NCI-H510A (cell line): ENCODE data around the gene HHIPL1.
A peak's percentile ranks its signal among the peaks of the same experiment; 100 is the strongest.

Experiments used
- DNase-seq: peaks from one replicate; lab custom pipeline; 2025; lab: John Stamatoyannopoulos, UW

HHIPL1 gene

DNA sequence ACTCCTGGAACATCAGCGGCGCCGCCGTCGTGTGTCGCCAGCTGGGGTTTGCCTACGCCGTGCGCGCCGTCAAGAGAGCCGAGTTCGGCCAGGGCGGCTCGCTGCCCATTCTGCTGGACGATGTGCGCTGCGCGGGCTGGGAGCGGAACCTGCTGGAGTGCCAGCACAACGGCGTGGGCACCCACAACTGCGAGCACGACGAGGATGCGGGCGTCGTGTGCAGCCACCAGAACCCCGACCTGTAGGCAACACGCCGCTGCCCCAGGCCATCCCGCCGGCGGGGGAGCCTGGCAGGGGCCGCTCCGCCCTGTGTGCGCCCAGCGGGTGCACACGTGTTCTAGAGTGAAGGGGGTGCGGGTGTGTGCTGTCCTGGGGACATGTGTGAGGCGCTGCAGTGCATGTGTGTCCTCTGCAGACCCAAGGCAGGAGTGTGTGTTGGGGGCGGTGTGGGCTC is 30.5 kb downstream of the HHIPL1 start:
- DNase-seq, result no peak

DNA sequence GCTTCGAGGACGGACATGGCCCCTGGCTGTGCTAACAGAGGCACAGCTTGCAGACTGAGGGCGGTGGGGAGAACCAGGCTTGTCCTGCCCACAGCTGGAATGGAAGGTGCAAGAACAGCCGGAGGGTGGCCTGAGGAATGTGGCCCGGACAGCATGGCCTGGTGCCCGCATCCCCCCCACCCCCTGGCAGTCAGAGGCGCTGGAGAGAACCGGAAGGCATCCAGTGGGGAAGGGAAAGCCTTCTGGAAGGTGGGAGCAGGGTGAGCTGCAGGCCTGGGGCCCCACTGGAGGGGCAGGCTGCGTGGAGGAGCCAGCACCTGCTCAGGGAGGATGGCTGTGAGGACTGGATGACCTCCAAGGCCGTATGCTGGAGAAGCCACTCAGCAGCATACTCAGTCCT is 31.0 kb downstream of the HHIPL1 start:
- no peak for DNase-seq

DNA sequence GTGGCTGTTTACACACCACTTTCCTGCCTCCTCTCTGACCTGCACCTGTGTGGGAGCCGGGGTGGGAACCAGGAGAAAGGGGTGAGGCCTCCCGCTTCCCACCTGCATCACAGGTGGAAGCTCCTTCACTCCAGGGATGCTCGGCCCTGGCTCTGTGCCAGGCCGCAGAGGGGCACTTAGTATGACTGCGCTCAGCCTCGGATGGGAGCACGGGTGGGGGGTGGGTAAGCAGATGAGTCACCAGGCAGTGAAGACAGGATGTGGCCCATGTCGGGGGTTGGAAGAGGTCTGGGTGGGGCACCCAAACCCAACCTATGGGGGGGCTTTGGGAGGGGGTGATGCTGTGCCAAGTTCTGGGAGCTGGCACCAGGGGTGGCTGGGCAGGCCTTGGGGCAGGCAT is 31.7 kb downstream of the HHIPL1 start:
- DNase-seq, result no peak

DNA sequence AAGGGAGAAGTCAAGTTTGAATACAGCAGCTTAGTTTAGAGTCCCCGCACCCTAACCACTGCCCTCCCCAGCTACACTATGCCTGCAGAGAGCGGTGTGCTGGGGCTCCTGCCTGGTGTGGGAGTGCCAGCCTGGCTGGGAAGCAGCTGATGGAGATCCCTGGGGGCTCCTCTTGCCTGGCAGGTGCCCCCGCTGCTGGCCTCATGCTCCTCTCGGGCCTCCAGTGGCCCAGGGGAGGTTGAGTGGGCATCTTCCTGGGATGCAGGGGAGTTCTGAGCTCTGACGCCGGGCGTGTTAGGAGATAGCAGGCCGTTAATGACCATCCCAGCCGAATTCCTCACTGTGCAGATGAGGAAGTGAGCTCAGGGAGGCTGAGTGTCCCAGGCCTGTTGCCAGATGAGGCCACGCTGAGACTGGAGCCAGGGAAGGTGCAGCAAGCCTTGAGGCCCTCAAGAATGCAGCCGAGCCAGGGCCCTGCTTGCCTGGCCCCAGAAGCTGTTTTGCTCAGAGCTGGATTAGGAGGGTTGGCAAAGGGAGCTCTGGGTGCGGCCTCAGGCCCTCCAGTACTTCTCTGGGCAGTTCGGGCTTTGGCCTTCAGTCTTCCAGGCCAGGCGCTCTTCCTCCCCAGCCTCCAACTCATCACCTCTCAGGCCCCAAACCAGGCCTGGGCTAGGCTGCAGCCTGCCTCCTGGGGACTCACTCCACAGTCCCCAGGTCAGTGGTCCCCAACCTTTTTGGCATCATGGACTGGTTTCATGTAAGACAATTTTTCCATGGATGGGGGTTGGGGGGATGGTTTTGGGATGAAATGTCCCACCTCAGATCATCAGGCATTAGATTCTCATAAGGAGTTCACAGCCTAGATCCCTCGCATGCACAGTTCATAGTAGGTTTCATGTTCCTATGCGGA is 32.6 kb downstream of the HHIPL1 start:
- no peak for DNase-seq

DNA sequence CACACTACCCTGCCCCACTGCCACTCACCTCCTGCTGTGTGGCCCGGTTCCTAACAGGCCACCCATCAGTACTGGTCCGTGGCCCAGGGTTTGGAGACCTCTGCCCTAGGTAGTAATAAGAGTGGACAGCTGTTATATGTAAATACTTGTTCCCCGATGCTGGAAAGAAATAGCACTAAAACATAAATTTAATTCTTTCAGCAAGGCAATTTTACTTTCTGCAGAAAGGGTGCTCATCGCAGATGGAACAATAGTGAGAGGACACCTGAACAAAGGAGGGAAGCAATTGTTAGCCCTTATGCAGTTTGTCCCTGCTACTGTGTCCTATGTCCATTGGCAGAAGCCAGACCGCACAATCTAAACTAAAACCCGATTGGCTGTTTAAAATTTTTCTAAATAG is 33.3 kb downstream of the HHIPL1 start:
- no peak for DNase-seq

DNA sequence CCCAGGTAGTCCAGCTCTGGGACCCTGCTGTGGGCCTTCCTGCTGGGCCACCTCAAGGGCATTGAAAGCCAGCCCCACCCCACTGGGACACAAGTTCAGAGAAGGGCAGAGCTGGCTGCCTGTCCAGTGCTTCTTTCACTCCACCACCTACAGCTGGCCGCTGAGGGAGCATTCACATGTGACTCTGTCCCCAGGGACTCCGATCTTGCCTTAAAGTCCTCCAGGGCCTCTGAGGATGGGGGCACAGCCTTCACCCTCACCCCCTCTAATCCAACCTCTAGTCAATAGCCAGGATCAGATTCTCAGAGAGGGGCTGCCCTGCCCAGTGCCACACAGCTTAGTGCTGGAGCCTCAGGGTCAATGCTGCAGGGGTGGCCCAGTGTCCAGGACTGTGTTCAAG is 34.2 kb downstream of the HHIPL1 start:
- no peak for DNase-seq

DNA sequence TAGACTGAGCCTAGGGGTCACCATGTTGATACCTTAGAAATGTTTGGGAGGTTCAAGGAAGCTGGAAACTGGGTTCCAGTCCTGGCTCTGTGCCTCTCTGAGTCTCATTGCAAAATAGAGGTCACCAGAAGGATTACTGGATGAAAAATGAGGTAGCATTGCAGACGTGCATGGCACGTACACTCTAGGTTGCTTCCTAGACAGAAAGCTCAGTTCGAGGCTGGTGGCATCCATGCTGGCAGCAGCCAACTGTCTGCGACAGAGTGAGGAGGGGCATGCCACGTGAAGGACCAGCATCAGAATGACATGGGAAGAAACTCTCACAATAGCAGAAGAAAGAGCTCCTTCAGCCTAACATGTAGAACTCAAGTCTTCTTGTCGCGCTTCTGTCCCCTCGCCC is 34.6 kb downstream of the HHIPL1 start:
- DNase-seq, result no peak

DNA sequence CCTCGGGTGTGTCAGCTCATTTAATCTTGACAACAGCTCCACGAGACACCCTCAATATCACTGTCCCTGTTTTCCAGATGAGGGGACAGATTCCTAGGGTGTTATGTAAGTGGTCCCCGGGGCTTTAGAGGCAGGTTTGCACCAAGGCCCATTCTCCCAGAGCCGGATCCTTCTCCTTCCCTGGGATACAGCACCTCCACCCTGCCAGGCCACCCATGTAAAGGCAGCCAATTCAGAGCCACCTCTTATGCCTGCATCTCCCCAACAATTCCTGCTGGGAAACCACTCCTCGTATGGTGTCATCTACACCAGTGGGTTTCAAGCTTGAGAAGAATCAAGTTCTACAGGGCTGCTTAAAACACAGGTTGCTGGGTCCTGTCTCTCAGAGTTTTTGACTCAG is 35.1 kb downstream of the HHIPL1 start:
- DNase-seq, result no peak

DNA sequence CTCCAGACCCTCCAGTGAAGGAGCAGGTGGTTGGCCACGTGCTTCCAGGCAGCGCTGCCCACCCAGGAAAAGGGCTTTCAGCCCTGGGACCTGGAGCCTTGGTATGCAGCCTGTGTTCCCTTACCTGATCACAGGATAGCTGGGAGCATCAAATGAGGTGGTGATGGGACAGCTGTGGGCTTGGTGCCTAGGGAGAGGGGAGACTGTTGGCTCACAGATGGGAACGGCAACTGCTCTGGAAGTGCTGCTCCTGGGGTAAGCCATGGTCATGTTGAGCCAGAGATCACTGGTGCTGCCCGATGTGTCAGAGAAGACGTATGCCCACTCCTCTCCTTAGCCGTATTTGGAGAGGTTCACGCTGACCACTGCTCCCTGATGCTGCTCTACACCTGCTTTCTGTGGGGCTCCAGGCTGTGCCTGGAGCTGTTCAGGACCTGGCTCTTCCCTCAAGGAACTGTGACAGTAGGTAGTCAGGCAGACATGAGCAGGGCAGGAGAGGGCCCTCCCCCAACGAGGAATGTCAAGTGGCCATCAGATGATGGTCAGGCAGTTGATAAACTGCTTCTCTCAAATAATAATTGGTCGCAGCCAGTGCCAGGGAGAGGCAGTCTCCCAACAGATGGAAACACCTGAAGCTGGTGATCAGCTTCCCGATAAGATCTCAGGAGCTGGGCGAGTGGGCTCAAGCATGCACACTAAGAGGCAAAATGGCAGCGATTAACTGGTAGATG is 36.3 kb downstream of the HHIPL1 start:
- peak; percentile 18 for DNase-seq

DNA sequence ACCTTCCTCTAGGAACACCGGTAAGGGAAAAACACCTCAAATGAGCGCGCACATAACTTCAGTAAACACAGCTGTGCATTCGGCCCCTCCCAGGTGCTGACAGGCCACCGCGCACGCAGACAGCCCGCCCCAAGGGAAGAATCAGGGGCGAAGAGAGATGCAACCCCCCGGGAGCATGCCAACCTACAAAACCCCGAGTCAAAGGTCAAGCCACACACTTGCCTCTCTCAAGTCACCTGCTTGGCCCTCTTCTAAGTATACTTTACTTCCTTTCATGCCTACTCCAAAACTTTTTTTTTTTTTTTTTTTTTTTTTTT is 36.9 kb downstream of the HHIPL1 start:
- DNase-seq, result no peak

DNA sequence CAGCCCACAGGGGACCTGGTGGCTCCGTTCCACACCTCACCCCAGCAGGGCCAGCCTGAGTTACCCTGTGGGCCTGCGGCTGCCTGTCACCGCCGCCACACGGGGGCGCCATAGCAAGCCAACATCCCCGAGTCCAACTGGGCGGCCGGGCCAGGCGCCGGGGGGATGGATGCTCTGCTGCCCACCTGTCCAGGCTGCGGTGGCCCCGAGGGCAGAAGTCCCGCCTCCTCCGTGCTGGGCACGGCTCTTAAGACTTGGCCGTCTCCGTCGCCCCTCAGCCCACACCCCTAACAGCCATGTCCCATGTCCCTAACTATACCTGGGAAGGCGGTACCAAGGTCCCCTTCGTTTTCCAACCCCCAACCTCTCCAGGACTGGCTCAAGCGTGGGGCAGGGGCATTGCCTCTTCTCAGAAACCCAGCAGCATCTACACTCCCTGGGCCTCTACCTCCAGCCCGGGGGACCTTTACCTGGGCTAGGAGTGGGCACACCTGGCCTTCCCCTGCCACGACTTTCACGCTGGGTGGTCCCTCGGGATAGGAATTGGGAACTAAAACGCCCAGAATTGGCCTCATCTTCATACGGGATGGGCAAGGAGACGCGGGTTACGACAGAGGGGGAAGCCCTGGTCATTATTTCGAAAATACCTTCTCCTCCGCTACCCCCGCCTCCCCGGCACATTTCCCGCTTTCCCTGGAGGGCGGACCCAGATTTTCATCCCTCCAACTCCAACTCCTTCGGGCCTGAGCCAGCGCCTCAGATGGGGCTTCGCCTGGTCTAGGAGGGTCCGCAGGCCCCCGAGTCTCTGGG is 38.1 kb downstream of the HHIPL1 start:
- DNase-seq, result peak; percentile 39

DNA sequence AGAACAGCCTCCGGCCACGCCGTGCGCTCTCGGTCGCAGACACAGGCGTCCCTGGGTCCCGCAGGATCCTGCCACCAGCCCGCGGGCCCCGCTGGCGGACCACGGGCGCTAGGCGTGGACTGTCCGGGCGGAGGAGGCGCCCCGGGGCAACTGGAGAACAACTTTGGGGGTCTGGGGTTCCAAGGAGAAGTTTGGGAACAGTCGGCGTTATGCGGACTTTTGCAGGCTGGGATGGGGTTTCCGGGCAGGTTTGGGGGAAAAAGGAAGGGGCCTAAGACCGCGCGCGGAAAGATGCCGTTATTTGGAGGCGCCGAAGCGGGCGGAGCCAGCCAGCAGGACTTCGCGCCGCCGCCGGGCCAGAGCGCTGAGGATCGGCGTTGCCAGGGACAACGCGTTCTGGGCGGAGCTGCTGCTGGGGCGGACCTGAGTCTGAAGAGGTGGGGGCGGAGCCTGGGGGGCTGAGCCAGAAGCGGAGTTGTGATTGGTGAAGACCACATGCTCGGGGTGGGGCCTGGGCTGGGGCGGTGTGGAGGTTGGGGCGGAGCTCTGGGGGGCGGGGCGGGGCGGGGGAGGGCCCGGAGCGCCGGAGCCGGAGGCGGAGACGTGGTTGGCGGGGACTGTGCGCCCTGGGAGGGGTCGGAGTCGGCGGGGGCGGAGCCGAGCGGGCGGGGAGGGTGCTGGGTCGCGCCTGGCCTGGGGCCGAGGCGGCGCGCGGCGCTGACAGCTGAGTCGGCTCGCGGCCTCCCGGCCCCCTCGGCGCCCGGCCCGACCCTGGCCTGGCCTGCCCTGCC is 38.9 kb downstream of the HHIPL1 start, which contains the start of gene CYP46A1:
Gene CYP46A1 (plus strand): TSS at position 680 of the 791 bp plus-strand sequence. CDS start 120 bp downstream, outside the sequence.
- peak; percentile 97 for DNase-seq

DNA sequence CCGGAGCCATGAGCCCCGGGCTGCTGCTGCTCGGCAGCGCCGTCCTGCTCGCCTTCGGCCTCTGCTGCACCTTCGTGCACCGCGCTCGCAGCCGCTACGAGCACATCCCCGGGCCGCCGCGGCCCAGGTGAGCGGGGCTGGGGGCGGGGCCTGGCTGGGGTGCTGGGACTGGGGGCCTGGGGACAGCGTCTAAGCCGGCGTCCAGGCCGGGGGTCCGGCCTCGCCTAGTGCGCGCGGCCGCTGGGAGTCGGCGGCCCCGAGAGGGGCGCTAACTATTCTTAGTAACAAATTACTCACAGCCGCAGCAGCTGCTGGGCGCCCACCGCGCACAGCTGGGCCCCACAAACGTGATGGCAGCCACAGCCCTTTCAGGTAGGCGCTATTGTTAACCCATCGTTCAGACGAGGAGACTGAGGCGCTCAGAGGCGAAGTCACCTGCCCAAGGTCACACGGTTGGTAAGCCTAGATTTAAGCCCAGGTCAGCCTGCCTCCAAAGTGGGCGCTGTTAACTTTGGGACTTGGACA is 39.5 kb downstream of the HHIPL1 start:
- no peak for DNase-seq

DNA sequence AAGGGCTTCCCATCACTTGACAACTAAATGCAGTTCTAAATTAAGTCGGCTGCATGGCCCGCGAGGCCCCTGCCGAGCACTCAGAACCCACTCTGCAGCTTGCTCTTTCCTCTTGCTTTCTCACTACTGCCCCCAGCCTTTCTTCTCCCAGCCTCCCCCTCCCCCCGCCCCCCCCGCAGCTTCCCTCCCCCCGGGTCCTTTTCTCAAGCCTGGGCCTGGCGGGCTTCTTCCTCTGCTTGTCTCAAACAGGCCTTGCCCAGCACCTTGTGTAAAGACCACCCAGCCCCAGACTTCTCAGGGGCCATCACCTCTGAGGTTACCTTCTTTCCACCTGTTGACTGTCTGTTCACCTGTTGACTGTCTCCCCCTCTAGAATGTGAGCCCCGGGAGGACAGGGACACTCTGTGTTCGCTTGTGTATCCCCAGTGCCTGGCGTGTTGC is 40.2 kb downstream of the HHIPL1 start:
- no peak for DNase-seq

DNA sequence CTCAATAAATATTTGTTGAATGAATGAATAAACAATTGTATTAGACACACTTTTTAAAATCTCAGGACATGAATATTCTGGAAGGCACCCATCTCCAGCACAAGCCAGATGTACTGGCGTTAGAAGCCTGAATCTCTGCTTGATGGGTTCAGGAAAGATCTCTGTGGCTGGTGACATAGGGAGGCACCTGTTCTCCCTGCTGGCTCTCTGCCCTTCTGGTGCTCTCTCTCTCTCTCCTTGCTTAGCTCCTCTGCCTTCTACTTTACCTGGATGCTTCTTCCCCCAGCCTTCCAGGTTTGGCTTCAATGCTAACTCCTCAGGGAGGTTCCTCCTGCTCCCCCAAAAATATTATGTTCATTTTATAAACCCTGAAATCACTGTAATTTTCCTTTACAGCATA is 40.7 kb downstream of the HHIPL1 start:
- no peak for DNase-seq

DNA sequence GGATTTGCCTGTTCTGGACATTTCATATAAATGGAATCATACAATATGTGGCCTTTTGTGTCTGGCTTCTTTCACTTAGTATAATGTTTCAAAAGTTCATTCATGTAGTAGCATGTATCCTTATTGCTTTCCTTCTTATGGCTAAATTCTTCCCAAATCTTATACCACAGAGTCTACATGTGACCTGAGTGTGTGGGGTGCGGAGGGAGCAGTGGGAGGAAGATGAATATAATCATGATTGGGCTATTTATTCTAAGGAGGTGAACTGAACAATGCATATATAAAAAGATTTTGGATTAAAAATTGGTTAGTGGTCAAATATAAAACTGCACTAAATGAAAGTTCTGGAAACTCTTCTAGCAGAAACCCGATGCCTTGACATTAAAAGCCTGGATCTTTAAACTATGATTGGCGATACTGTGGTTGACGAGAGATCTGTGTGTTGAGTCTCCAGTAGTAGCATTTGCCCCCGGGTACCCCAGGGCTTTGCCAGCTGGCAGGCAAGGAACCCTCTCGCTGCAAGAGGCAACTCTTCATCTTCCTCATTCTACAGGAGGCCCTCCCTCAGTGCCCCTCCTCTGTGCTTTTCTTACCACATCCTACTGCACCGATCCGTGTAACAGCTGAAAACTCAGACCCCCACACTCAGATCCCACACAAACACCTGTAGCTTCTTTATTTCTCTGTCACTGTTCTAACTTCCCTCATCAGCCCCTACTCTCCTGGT is 41.8 kb downstream of the HHIPL1 start:
- no peak for DNase-seq

DNA sequence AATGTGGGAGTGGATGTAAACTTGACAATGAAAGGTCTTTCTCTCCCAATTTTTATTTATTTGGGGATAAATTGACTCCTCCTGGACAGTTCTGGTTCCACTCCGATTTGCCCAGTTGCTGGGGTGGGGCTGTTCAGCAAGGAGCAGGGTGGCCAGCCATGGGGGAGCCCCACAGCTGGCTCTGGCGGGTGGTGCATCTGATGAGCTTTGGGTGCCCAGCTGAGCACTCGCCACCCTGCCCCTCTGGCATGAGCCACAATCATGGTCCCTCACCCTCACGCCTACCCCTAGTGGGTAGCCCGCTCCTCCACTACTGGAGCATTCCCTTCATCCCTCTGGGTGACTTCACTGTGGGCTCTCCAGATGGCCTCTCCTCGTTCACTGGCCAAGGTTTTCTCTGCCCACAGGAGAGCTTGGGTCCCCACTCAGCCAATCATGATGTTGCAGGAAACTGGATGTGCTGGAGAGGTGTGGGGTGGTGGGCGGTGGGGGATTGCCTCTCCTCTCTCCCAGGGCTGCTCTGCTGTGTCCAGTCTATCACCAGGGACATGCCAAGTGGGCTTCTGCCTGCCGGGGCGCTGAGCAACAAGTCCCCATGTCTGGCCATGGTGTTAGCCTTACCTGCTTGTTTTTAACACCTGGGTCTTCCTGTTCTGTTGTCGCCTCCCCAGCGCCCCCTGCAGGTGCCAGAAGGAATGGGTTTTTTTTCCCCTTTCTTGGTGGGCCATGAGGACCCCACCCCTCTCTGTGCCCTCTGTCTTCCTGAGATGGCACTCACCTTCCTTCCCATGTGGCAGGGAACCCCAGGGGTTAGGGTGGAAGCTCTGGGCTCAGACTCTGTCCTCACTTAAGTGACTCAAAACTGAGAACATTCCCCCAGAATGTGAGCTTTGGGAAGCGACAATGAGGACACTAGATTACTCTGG is 42.6 kb downstream of the HHIPL1 start:
- no peak for DNase-seq

DNA sequence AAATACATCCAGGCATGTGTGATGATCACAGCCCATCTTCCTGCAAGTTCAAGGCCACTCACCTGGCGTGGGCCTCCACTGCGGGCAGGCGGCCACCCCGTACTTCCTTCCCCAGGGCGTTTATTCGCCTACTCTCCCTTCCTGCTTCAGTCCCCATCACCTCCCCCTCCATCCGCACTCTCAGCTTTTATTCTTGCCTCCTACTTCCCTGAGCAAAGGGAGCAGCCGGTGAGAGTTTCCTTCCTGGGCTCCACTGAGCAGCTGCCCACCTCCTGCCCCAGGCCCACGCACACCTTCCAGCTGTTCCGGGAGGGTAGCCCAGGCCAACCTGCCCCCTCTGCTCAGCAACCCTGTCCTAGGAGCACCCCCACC is 43.3 kb downstream of the HHIPL1 start:
- no peak for DNase-seq

DNA sequence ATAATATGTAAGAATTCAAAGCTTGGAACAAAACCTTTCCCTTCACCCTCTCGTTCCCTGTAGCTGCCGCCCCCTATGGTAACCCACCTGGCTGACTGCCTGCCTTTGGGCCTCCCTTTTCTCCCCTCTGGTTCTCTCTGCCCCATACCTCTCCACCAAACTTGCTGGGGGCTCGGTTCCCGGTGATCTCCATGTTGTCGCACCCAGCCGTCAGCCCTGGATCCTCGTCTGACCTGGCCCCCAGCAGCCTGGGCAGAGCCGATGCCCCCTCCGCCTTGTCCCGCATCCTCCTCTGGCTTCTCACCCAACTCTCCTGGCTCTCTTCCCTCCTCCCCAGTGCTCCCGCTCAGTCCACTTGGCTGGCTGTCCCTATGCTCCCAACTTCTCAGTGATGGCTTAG is 43.7 kb downstream of the HHIPL1 start:
- no peak for DNase-seq
